Activated CD4-positive, alpha-beta memory T cell treated with anti-CD3 and anti-CD28 coated beads for 36 hours (primary cell): ENCODE results near the gene SMARCD3. TPM values are rescaled to one million over a fixed set of nuclear protein-coding genes. Genes with fewer than 3 reads are reported as not detected.

Experiments used
- CTCF ChIA-PET: fragments of 350-600 bp; sonication (Branson Sonifier 250); formaldehyde crosslinking; loops from one replicate; lab custom pipeline; 2021; ENCODE audit warnings: antibody characterized with exemption, inconsistent platforms; lab: Charles Lee
- POLR2A ChIA-PET: fragments of 350-600 bp; sonication (Branson Sonifier 250); formaldehyde crosslinking; loops from one replicate; lab custom pipeline; 2021; ENCODE audit warnings: antibody characterized with exemption; lab: Charles Lee
- DNase-seq: peaks from one replicate; pipeline ENCODE4 v3.0.0-alpha.2; 2020
- H3K27ac Mint-ChIP-seq: one replicate; pipeline ENCODE4 v1.8.0; 2021; ENCODE audit warnings: mixed read lengths
- H3K27me3 Mint-ChIP-seq: one replicate; pipeline ENCODE4 v1.8.0; 2021; ENCODE audit warnings: mixed read lengths
- H3K36me3 Mint-ChIP-seq: one replicate; pipeline ENCODE4 v1.8.0; 2021; ENCODE audit warnings: mixed read lengths
- H3K4me1 Mint-ChIP-seq: one replicate; pipeline ENCODE4 v1.8.0; 2021; ENCODE audit warnings: low read depth, mixed read lengths
- H3K4me3 Mint-ChIP-seq: one replicate; pipeline ENCODE4 v1.8.0; 2021; ENCODE audit warnings: mild to moderate bottlenecking, mixed read lengths
- H3K9me3 Mint-ChIP-seq: one replicate; pipeline ENCODE4 v1.8.0; 2021; ENCODE audit warnings: mixed read lengths
- intact Hi-C: fragments of 100-400 bp; cut with micrococcal nuclease; formaldehyde crosslinking; loops from one replicate; pipeline ENCODE4 v1.15.1; 2023
- total RNA-seq, 2 experiments: library from RNA; stranded (reverse); gene quantifications; one replicate each; pipeline ENCODE4 v1.2.3, GENCODE V29; 2021

Gene SMARCD3
- total RNA-seq, 2 experiments from 2014 or later, result 4.4 to 5.5 TPM

DNA sequence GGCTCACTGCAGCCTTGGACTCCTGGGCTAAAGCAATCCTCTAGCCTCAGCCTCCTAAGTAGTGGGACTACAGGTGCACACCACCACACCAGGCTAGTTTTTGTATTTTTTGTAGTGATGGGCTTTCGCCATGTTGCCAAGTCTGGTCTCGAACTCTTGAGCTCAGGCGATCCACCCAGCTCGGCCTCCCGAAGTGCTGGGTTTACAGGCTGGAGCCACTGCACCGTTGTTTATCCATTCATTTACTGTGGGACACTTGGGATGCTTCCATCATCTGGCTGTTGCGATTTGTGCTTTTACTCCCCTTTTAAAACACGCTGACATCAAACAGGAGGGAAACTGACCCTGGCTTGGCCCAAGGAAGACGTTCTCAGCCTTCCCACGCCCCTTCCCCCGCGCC, 30.5 kb upstream of the SMARCD3 start:
- H3K4me1 Mint-ChIP-seq, result peaks cover 13% of the 10 kb centered on the region
- peaks cover 4% of the 10 kb centered on the region for H3K9me3 Mint-ChIP-seq
- no peak overlapping the region for H3K27ac Mint-ChIP-seq
- ChIA-PET CTCF (interaction anchor here (0.9 to 2.2 kb wide), 2 partner anchors 155 to 167 kb away, joined by 3 to 5 read pairs; no protein-coding TSS in a partner anchor), POLR2A (interaction anchor here (1.1 kb wide), 1 partner anchor 87 kb away, joined by 4 read pairs; no protein-coding TSS in a partner anchor)
- intact Hi-C loops, result no loop called here
- H3K4me3 Mint-ChIP-seq, result no peak overlapping the region
- H3K27me3 Mint-ChIP-seq, result peaks cover 6% of the 10 kb centered on the region
- no peak for DNase-seq
- no peaks in the 10 kb centered on the region for H3K36me3 Mint-ChIP-seq

DNA sequence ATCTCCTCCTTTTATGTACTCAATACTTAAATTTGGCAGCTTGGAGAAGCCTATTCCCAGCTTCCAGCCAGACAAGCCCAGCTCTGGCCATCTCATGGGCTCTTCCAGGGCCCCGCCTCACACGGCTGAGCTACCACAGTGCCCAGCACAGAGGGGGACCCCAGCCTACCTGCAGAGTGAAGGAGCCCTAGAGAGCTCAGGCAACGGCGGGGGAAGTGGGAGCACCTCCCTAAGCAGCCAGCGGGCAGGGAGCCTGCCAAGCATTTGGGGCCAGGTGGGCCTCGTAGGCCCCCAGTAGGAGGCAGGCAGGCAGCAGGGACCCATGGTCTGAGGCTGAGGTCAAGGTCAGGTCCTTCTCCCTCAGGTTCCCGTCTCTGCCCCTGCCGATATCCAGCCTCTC, 29.1 kb upstream of the SMARCD3 start:
- Mint-ChIP-seq H3K36me3 (no peaks in the 10 kb centered on the region), H3K4me3 (peak overlapping the region; percentile 70), H3K27me3 (peaks cover 2% of the 10 kb centered on the region), H3K27ac (no peak overlapping the region), H3K4me1 (peaks cover 13% of the 10 kb centered on the region), H3K9me3 (no peaks in the 10 kb centered on the region)
- ChIA-PET CTCF (interaction anchor here (1.0 to 2.2 kb wide), 5 partner anchors 10 to 269 kb away, joined by 3 to 9 read pairs (median 5); no protein-coding TSS in a partner anchor), POLR2A (interaction anchor here (0.9 kb wide), 1 partner anchor 50 kb away, joined by 3 read pairs; the partner anchor contains the start of gene ABCF2)
- no peak for DNase-seq
- intact Hi-C loops, result loop anchor here (2.0 kb wide), 1 partner anchor 73 kb away; no protein-coding TSS in a partner anchor

DNA sequence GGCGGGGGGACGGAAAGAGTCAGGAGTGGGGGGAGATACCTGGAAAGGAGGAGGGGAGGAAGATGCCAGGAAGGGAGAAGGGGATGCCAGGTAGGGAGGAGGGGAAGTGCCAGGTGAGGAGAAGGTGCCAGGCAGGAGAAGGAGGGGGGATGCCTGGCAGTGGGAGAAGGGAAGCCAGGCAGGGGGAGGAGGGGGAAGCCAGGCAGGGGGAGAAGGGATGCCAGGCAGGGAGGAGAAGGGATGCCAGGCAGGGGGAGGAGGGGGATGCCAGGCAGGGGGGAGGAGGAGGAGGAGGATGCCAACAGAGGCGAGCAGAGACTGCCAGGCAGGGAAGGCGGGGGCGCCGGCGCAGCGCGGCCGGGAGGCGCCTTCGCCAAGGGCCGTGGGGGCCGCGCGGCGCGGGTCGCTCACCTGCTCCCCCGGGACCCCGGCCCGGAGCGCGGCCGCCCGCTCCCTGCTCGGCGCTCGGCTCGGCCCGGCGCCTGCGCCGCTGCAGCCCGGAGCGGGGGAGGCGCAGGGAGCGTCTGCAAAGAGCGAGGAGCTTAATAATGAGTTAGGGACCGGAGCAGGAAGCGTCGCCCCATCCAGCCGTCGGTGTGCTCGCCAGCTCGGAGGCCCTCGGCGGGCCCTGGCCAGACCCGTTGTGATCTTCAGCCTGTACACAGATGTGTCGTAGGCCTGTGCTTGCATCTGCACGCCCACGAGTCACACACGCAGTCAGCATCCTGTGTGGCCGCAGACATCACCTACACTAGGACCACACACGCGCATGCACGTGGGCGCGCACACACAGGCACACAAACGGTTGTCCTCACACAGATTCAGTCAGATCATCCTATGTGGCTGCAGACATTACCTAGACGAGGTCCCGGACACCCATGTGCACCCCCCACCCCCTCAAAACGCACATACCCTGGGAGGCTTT, 28.4 kb upstream of the SMARCD3 start:
- Mint-ChIP-seq H3K27ac (peak overlapping the region; percentile 51), H3K4me3 (peak overlapping the region; percentile 70), H3K9me3 (no peaks in the 10 kb centered on the region), H3K27me3 (peaks cover 2% of the 10 kb centered on the region), H3K36me3 (no peaks in the 10 kb centered on the region), H3K4me1 (peaks cover 19% of the 10 kb centered on the region)
- peak; percentile 75 for DNase-seq
- ChIA-PET POLR2A (interaction anchor here (0.9 kb wide), 1 partner anchor 50 kb away, joined by 3 read pairs; the partner anchor contains the start of gene ABCF2), CTCF (interaction anchor here (1.0 to 1.6 kb wide), 4 partner anchors 10 to 268 kb away, joined by 3 to 9 read pairs (median 5); no protein-coding TSS in a partner anchor)
- intact Hi-C loops, result loop anchor here (2.0 kb wide), 1 partner anchor 74 kb away; no protein-coding TSS in a partner anchor

DNA sequence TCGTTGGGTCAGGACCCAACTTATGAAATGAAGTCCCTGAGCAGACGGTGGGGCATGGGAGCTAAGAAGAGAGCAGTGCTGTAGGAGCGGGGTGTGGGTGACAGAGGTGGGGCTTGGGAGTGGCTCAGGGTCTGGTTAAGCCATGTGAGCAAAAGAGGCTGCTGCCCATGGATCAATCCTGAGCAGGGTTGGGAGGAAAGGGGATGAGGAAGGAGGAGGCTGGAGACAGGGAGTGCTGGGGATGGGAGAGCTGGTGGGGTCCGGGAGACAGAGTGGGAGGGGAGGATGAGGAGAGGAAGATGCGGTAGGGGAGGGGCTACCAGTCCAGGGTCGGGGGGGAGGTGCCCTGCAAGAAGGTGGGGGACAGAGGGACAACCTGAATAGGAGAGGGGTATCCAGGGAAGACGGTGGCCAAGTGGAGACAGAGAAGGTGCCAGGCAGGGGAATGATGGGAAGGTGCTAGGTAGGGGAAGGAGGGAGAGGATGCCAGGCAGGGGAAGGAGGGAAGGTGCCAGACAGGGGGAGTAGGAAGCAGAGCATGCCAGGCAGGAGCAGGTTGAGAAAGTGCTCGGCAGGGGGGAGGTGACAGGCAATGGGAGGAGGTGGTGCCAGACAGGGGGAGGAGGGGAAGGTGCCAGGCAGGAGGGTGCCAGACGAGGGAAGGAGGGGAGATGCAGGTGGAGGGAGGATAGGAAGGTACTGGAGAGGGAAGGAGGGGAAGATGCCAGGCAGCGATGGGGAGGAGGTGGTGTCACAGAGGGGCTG, 27.5 kb upstream of the SMARCD3 start:
- POLR2A ChIA-PET, result no interaction called here
- Mint-ChIP-seq H3K4me1 (peaks cover 19% of the 10 kb centered on the region), H3K27me3 (peaks cover 1% of the 10 kb centered on the region), H3K4me3 (peak overlapping the region; percentile 24), H3K9me3 (no peaks in the 10 kb centered on the region), H3K36me3 (no peaks in the 10 kb centered on the region), H3K27ac (no peak overlapping the region)
- DNase-seq, result peak; percentile 19
- CTCF ChIA-PET, result no interaction called here
- intact Hi-C loops, result loop anchor here (2.0 kb wide), 1 partner anchor 75 kb away; no protein-coding TSS in a partner anchor

DNA sequence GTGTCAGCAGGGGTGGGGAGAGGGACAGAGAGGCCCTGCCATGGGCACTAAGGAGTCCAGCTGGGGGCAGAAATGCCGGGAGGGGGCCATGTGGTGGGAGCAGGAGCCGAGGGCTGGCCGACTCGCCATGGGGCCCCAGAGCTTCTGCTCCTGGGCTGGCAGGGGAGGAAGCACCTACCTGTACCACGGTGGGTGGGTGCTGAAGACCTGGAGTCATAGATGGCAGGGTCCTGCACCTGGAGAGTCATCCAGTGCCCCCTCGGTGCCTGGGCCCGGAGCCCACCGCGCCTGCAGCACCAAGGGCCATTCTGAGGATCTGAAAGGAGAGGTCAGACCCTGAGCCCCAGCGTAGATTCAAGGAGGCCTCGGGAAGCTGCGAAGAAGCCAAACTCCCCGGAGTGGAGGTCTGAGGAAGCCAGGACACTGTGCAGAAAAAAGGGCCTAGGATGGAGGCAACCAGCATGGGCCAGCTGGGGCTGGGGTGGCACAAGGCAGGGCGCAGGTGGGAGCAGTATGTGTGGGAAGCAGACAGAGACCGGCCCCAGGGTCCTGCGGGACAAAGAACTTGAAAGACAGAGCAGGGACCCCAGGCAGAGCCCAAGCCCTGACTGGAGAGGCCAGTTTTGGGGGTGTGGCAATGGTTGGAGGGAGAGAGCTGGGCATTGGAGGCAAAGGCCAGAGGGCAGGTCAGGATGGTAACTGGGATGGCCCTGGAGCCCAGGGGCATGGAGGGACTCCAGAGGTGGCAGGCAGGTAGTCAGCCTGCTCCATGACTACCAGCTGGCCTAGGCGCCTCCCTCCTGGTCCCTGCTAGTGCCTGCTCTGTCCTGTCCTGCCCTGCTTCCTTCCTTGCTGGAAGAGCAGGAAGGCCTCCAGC, 26.7 kb upstream of the SMARCD3 start:
- H3K4me3 Mint-ChIP-seq, result no peak overlapping the region

DNA sequence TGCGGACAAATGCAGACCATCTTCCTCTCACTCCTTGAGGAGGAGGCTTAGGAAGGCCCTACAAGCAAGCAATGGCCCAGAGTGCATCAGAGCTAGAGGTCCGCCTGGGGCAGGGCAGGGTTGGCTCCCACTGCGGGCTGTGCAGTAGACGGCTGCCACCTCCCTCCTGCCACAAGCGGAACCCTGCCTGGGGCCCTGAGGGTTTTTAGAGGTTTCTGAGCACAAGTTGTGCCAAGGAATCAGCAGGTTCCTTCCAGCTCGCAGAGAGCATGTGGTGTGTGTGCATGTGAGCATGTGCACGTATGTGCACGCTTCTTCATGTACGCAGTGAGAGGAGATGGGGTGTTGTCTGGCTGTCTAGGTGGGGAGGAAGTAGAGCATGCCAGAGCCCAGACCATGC, 25.9 kb upstream of the SMARCD3 start:
- ChIA-PET CTCF (interaction anchor here (1.5 kb wide), 1 partner anchor 30 kb away, joined by 4 read pairs; no protein-coding TSS in a partner anchor), POLR2A (no interaction called here)
- no peak for DNase-seq
- Mint-ChIP-seq H3K27ac (no peak overlapping the region), H3K27me3 (no peaks in the 10 kb centered on the region), H3K4me3 (no peak overlapping the region), H3K9me3 (no peaks in the 10 kb centered on the region), H3K36me3 (no peaks in the 10 kb centered on the region), H3K4me1 (peaks cover 19% of the 10 kb centered on the region)
- intact Hi-C loops, result no loop called here

More for the DNA sequence above, 26.7 kb upstream of the SMARCD3 start:
- intact Hi-C loops, result no loop called here
- peaks cover 19% of the 10 kb centered on the region for H3K4me1 Mint-ChIP-seq
- no peaks in the 10 kb centered on the region for H3K27me3 Mint-ChIP-seq
- no peak overlapping the region for H3K27ac Mint-ChIP-seq
- no peaks in the 10 kb centered on the region for H3K36me3 Mint-ChIP-seq
- ChIA-PET POLR2A (no interaction called here), CTCF (interaction anchor here (1.5 kb wide), 1 partner anchor 31 kb away, joined by 4 read pairs; no protein-coding TSS in a partner anchor)
- no peaks in the 10 kb centered on the region for H3K9me3 Mint-ChIP-seq
- DNase-seq, result no peak

DNA sequence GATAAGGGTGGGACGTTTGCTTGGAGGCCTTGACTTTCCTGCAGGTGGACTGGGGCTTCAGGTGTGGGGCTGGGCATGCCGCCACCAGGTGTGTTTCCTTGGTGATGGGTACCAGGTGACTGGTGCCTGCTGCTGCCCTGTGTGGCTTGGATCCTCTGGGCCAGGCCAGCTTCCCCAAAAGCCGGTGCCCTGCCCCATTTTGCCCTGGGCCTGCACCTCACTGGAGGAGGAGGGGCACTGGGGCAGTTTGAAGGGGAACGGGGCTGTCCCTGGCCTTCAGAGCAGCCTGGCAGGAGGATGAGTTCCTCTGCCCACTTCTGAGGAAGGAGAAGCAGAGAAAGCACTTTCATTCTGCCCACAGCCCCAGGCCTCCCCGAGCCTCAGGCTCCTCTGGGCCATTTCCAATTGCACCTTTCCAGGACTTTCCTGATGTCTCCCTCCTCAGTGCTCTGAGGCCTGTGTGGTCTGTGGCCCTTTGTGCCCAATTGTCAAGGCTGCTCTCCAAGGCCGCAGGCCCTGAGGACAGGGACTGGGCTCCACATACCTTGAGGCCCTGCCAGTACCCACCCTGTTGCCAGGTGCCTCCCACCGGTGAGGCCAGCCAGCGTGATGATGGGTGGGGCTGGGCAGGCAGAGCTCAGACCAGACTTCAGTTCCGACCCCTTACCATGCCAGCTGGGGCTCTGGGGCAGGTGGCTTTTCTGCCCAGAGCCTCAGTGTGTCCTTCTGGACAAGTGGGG, 25.3 kb upstream of the SMARCD3 start:
- intact Hi-C loops, result no loop called here
- ChIA-PET CTCF (interaction anchor here (1.5 kb wide), 1 partner anchor 30 kb away, joined by 4 read pairs; no protein-coding TSS in a partner anchor), POLR2A (no interaction called here)
- Mint-ChIP-seq H3K4me3 (no peak overlapping the region), H3K9me3 (no peaks in the 10 kb centered on the region), H3K27me3 (no peaks in the 10 kb centered on the region), H3K36me3 (no peaks in the 10 kb centered on the region), H3K27ac (no peak overlapping the region), H3K4me1 (peaks cover 19% of the 10 kb centered on the region)
- DNase-seq, result no peak

DNA sequence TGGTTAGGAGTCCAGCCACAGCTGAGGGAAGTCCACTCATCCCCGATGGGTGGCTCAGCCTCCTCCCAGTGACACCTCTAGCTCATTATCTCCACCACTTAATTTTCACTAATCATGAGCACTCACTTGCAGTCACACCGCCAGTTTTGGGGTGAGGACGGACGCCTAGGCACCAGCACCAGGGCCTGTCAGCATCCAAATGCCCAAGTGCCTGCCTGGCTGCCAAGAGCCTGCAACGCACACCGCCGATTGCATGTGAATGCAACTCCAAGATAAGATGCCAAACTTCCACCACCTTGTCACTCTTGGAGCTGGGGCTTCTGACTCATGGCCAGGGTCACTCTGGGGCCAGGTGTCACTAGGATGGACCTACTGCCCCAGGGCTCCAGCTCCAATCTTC, 24.4 kb upstream of the SMARCD3 start:
- no peak for DNase-seq
- intact Hi-C loops, result no loop called here
- H3K27ac Mint-ChIP-seq, result no peak overlapping the region
- ChIA-PET POLR2A (no interaction called here), CTCF (no interaction called here)
- no peak overlapping the region for H3K4me3 Mint-ChIP-seq
- H3K36me3 Mint-ChIP-seq, result no peaks in the 10 kb centered on the region
- H3K27me3 Mint-ChIP-seq, result no peaks in the 10 kb centered on the region
- no peaks in the 10 kb centered on the region for H3K9me3 Mint-ChIP-seq
- peaks cover 19% of the 10 kb centered on the region for H3K4me1 Mint-ChIP-seq

DNA sequence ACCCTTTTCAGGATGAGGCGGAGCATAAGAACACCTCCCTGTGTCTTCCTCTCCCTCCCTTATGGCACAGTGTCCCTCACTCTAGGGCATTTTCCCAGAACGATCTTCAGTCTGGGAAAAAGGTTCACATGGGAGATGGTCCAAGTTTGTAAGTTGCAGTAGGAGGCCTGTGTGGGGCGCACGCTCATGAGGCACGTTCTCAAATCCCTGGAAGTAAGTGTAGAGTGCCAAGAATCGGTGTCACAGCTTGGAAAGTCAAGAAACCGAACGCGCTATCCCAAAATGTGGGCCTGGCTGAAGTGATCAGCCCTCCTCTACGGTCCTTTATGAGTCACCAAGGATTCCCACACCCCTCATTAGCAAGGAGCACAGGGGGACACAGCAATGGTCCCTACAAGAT, 23.9 kb upstream of the SMARCD3 start:
- no peak for DNase-seq
- no peak overlapping the region for H3K27ac Mint-ChIP-seq
- H3K27me3 Mint-ChIP-seq, result no peaks in the 10 kb centered on the region
- intact Hi-C loops, result no loop called here
- peaks cover 16% of the 10 kb centered on the region for H3K4me1 Mint-ChIP-seq
- no peaks in the 10 kb centered on the region for H3K9me3 Mint-ChIP-seq
- no peaks in the 10 kb centered on the region for H3K36me3 Mint-ChIP-seq
- no peak overlapping the region for H3K4me3 Mint-ChIP-seq
- CTCF ChIA-PET, result no interaction called here
- POLR2A ChIA-PET, result no interaction called here

DNA sequence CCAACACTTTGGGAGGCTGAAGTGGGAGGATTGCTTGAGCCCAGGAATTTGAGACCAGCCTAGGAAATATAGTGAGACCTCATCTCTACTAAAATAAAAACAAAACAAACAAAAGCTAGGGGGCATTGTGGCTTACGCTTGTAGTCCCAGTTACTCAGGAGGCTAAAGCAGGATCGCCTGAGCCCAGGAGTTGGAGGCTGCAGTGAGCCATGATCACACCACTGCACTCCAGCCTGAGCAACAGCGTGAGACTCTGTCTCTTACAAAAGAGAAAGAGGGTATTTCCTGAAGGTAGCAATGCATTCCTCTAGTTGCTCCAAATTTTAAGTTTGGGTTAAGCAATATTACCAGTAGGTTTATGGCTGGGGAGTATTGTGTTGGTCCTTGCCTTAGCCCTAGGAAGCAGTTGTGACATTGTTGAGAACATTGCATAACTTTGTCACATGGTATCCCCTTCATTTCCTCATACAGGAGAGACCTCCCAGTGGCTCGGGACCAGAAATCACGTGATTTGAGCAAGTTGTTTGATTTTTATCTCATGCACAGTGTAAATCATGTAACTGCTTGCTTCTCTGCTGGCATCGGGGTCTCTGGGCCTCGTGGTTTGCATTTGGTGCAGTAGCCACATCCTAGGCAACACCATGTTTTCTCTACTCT, 23.3 kb upstream of the SMARCD3 start:
- Mint-ChIP-seq H3K9me3 (no peaks in the 10 kb centered on the region), H3K4me3 (no peak overlapping the region), H3K4me1 (peaks cover 13% of the 10 kb centered on the region), H3K36me3 (no peaks in the 10 kb centered on the region), H3K27ac (no peak overlapping the region), H3K27me3 (no peaks in the 10 kb centered on the region)
- CTCF ChIA-PET, result no interaction called here
- intact Hi-C loops, result no loop called here
- POLR2A ChIA-PET, result no interaction called here
- no peak for DNase-seq
